GM19455 (cell line): ENCODE data around the gene SERPIND1.
"Not testable (repeated sequence)": the region's sequence is repeated elsewhere in the genome, so short reads cannot be mapped to it uniquely, and the experiment has no call there.

Experiments
- ATAC-seq: cut with Tn5 transposase; IDR thresholded peaks from one replicate; pipeline ENCODE4 v1.9.1; 2021; ENCODE audit not compliant: unreplicated experiment

The SERPIND1 gene

GRCh38 chr22:20811171-20811570, 37.3 kb downstream of the SERPIND1 start:
- no peak for ATAC-seq

- no peak for ATAC-seq
These were observed 38.2 kb downstream of the SERPIND1 start for GRCh38 chr22:20811971-20812660.

- no peak for ATAC-seq
These were observed 39.1 kb downstream of the SERPIND1 start for GRCh38 chr22:20813056-20813455.

- ATAC-seq: no peak
These were observed 40.4 kb downstream of the SERPIND1 start for GRCh38 chr22:20814221-20814808.

GRCh38 chr22:20815477-20816050, 41.7 kb downstream of the SERPIND1 start:
- no peak for ATAC-seq

- ATAC-seq: no peak
These were observed 42.6 kb downstream of the SERPIND1 start for GRCh38 chr22:20816559-20816958.

- no peak for ATAC-seq
These were observed 44.6 kb downstream of the SERPIND1 start for GRCh38 chr22:20818471-20818870.

GRCh38 chr22:20819471-20819870, 45.6 kb downstream of the SERPIND1 start:
- ATAC-seq: no peak

GRCh38 chr22:20821717-20822239, 47.9 kb downstream of the SERPIND1 start:
- ATAC-seq: not testable (repeated sequence)

GRCh38 chr22:20822240-20822639, 48.3 kb downstream of the SERPIND1 start:
- no peak for ATAC-seq

- no peak for ATAC-seq
These were observed 49.4 kb downstream of the SERPIND1 start for GRCh38 chr22:20823264-20823663.

GRCh38 chr22:20825216-20825615, 51.3 kb downstream of the SERPIND1 start:
- ATAC-seq: not testable (repeated sequence)

GRCh38 chr22:20825624-20826023, 51.7 kb downstream of the SERPIND1 start:
- ATAC-seq: no peak

- not testable (repeated sequence) for ATAC-seq
These were observed 52.6 kb downstream of the SERPIND1 start for GRCh38 chr22:20826373-20827152.

- ATAC-seq: no peak
These were observed 55.7 kb downstream of the SERPIND1 start for GRCh38 chr22:20829491-20830134.

- ATAC-seq: no peak
These were observed 59.3 kb downstream of the SERPIND1 start for GRCh38 chr22:20833225-20833665.

- no peak for ATAC-seq
These were observed 60.3 kb downstream of the SERPIND1 start for GRCh38 chr22:20834206-20834605.

GRCh38 chr22:20834725-20835124, 60.8 kb downstream of the SERPIND1 start:
- no peak for ATAC-seq
